HepG2 (cell line): ENCODE data around the gene DPH5. TPM values are rescaled to one million over a fixed set of nuclear protein-coding genes. Genes with fewer than 3 reads are reported as not detected.

Experiments used
- ATAC-seq: fragments of 200-7000 bp; cut with Tn5 transposase; 3 replicates; pipeline ENCODE4 v1.9.1; 2020; ENCODE audit warnings: mild to moderate bottlenecking, moderate library complexity
- BruUV-seq: library from RNA; stranded (reverse); fragments of 400-500 nt; replicated peaks from 2 replicates; lab custom pipeline; 2021; lab: Mats Ljungman, UMichigan
- CTCF ChIA-PET: fragments of 300-600 bp; formaldehyde crosslinking; extraction: SDS; loops from one replicate; lab custom pipeline; 2021; ENCODE audit warnings: low total read pairs, inconsistent platforms, low intra/inter-chr PET ratio; lab: Yijun Ruan, JAX
- POLR2A ChIA-PET: fragments of 350-600 bp; sonication (Branson Sonifier 250); formaldehyde crosslinking; loops from one replicate; lab custom pipeline; 2020; ENCODE audit warnings: antibody characterized with exemption, inconsistent platforms; lab: Yijun Ruan, JAX
- DNase-seq: peaks from one replicate; pipeline ENCODE4 v3.0.0-alpha.2; 2015; ENCODE audit warnings: low spot score
- FAIRE-seq: peaks from 3 replicates; lab custom pipeline; 2011; peaks lifted over from hg19 to GRCh38; lab: Jason Lieb, UNC
- H2AFZ ChIP-seq: one replicate; pipeline ENCODE4 v1.6.1; 2011; ENCODE audit warnings: low read length, inconsistent platforms
- H3K27ac ChIP-seq: fragments of 300-600 bp; 3 replicates; pipeline ENCODE4 v1.8.0; 2011; ENCODE audit warnings: mixed run types, mild to moderate bottlenecking, mixed read lengths, low read length, inconsistent platforms; ENCODE audit not compliant: insufficient read depth; ENCODE audit errors: extremely low read length
- H3K27me3 ChIP-seq, 2 experiments: fragments of 200-600 bp in 1 of 2; 2 replicates in 1 of 2; 3 replicates in 1 of 2; pipeline versions ENCODE4 v1.6.0 to v1.8.0; 2011; ENCODE audit warnings: low read length in 2 of 2, mild to moderate bottlenecking in 2 of 2, moderate library complexity in 2 of 2, inconsistent platforms in 1 of 2; ENCODE audit not compliant: insufficient read depth in 2 of 2, control insufficient read depth in 1 of 2
- H3K36me3 ChIP-seq, 2 experiments: fragments of 200-600 bp in 1 of 2; replicated peaks in 1 of 2; 2 replicates in 1 of 2; 3 replicates in 1 of 2; pipeline versions ENCODE4 v1.5.1 to v1.8.0; 2011; ENCODE audit warnings: low read length in 2 of 2, inconsistent platforms in 1 of 2; ENCODE audit not compliant: insufficient read depth in 2 of 2, control insufficient read depth in 1 of 2
- H3K4me1 ChIP-seq: 2 replicates; pipeline ENCODE4 v1.5.1; 2012; ENCODE audit warnings: low read length, inconsistent platforms; ENCODE audit not compliant: insufficient read depth
- H3K4me2 ChIP-seq: 2 replicates; pipeline ENCODE4 v1.6.0; 2011; ENCODE audit warnings: low read depth, low read length, inconsistent platforms
- H3K4me3 ChIP-seq, 3 experiments: fragments of 200-600 bp in 1 of 3; sonication (generic), shearing (Covaris generic) in 1 of 3; replicated peaks in 1 of 3; 2 replicates each; pipeline ENCODE4 v1.5.1; 2011 to 2016; ENCODE audit warnings: low read length in 3 of 3, inconsistent platforms in 2 of 3, low read depth in 2 of 3, mild to moderate bottlenecking in 2 of 3, control low read depth in 1 of 3, mixed read lengths in 1 of 3; ENCODE audit not compliant: insufficient read depth in 1 of 3
- H3K79me2 ChIP-seq: one replicate; pipeline ENCODE4 v1.6.1; 2011; ENCODE audit warnings: low read length, inconsistent platforms; ENCODE audit not compliant: insufficient read depth
- H3K9ac ChIP-seq: 2 replicates; pipeline ENCODE4 v1.6.0; 2011; ENCODE audit warnings: mild to moderate bottlenecking, low read depth, low read length, inconsistent platforms; ENCODE audit not compliant: insufficient read depth
- H3K9me3 ChIP-seq: 2 replicates; pipeline ENCODE4 v1.5.1; 2012; ENCODE audit warnings: mild to moderate bottlenecking, low read length
- H4K20me1 ChIP-seq: 2 replicates; pipeline ENCODE4 v1.6.0; 2011; ENCODE audit warnings: inconsistent platforms, mild to moderate bottlenecking, low read length, moderate library complexity; ENCODE audit not compliant: insufficient read depth
- FUBP1 ChIP-seq: sonication (generic); formaldehyde crosslinking; IDR thresholded peaks from 2 replicates; pipeline ENCODE4 v1.5.1; 2020; ENCODE audit warnings: missing genetic modification reagents, mild to moderate bottlenecking, borderline replicate concordance
- GATA4 ChIP-seq: sonication (generic); IDR thresholded peaks from 2 replicates; pipeline ENCODE4 v1.6.1; 2016; ENCODE audit warnings: antibody characterized with exemption, low read depth, borderline replicate concordance
- HDAC2 ChIP-seq: sonication (generic); formaldehyde crosslinking; IDR thresholded peaks from 2 replicates; pipeline ENCODE4 v1.4.0; 2020; ENCODE audit warnings: missing genetic modification reagents
- MATR3 ChIP-seq: sonication (generic); formaldehyde crosslinking; IDR thresholded peaks from 2 replicates; pipeline ENCODE4 v1.4.0; 2020; ENCODE audit warnings: missing genetic modification reagents
- MIXL1 ChIP-seq: IDR thresholded peaks from 2 replicates; pipeline ENCODE4 v1.6.1; 2016
- NFKBIZ ChIP-seq: IDR thresholded peaks from 2 replicates; pipeline ENCODE4 v1.6.1; 2018; ENCODE audit warnings: missing genetic modification reagents, missing compliant biosample characterization
- PHF8 ChIP-seq: sonication (generic); formaldehyde crosslinking; IDR thresholded peaks from 2 replicates; pipeline ENCODE4 v1.5.0; 2020; ENCODE audit warnings: missing genetic modification reagents
- POLR2AphosphoS2 ChIP-seq: IDR thresholded peaks from 2 replicates; pipeline ENCODE4 v1.6.1; 2011; ENCODE audit warnings: low read depth, low read length, improper control_type of control experiment
- ZNF10 ChIP-seq: sonication (generic); formaldehyde crosslinking; IDR thresholded peaks from 2 replicates; pipeline ENCODE4 v1.4.0; 2020; ENCODE audit warnings: mild to moderate bottlenecking, low read depth, missing genetic modification reagents, borderline replicate concordance
- ZNF382 ChIP-seq: sonication (generic); formaldehyde crosslinking; IDR thresholded peaks from 2 replicates; pipeline ENCODE4 v1.5.0; 2020; ENCODE audit warnings: missing genetic modification reagents, mild to moderate bottlenecking, borderline replicate concordance
- ZNF619 ChIP-seq: sonication (generic); formaldehyde crosslinking; IDR thresholded peaks from 2 replicates; pipeline ENCODE4 v1.4.0; 2020; ENCODE audit warnings: mild to moderate bottlenecking, missing genetic modification reagents
- ZNF737 ChIP-seq: sonication (generic); formaldehyde crosslinking; IDR thresholded peaks from 2 replicates; pipeline ENCODE4 v1.5.0; 2020; ENCODE audit warnings: missing genetic modification reagents, mild to moderate bottlenecking, borderline replicate concordance
- WGBS: methylation state at CpG from one replicate; pipeline ENCODE4 v1.1.6; 2017; ENCODE audit warnings: low lambda C conversion rate; 5-methylcytosine and 5-hydroxymethylcytosine counted together
- in situ Hi-C: cut with HindIII; loops from 2 replicates; pipeline ENCODE4 v1.10.0; 2017; ENCODE audit warnings: low pct_unique_long_range_greater_than_20kb; ENCODE audit not compliant: extremely low pct_ligation_motif_present
- intact Hi-C: fragments of 100-400 bp; cut with micrococcal nuclease; formaldehyde crosslinking; loops from one replicate; pipeline ENCODE4 v1.10.0; 2022; ENCODE audit not compliant: unreplicated experiment
- polyA plus RNA-seq, 8 experiments: library from polyadenylated mRNA; depleted of rRNA in 3 of 8; stranded (reverse) in 7 of 8; unstranded in 1 of 8; fragments of >200 nt; fragmentation: Illumina TruSeq in 4 of 8; extraction: Trizol in 4 of 8; gene quantifications; 2 replicates each; pipeline versions ENCODE4 v1.2.1 to v1.2.3, GENCODE V29; 2011 to 2016; ENCODE audit warnings: low read depth in 4 of 8, missing spikeins in 1 of 8, mixed read lengths in 1 of 8; ENCODE audit not compliant: insufficient read depth in 1 of 8
- total RNA-seq, 5 experiments: library from RNA; depleted of rRNA; stranded (reverse); fragments of >200 nt; fragmentation: Illumina TruSeq; extraction: Trizol; gene quantifications; 2 replicates each; pipeline ENCODE4 v1.2.3, GENCODE V29; 2016; ENCODE audit warnings: low read depth in 1 of 5
- TF ChIP-seq, protein P1 (sequence below): sonication (generic); formaldehyde crosslinking; IDR thresholded peaks from 2 replicates; pipeline ENCODE4 v1.4.0; 2020; ENCODE audit warnings: mild to moderate bottlenecking, missing genetic modification reagents
- TF ChIP-seq, protein P2 (sequence below): sonication (generic); formaldehyde crosslinking; IDR thresholded peaks from 2 replicates; pipeline ENCODE4 v1.4.0; 2020; ENCODE audit warnings: missing genetic modification reagents, borderline replicate concordance

The DPH5 gene
- total and polyA plus RNA-seq, 2 of the 13 experiments (the other 11 are each of a cell fraction or from before 2014, with no cell fraction given): 53.2 to 79.6 TPM

DNA sequence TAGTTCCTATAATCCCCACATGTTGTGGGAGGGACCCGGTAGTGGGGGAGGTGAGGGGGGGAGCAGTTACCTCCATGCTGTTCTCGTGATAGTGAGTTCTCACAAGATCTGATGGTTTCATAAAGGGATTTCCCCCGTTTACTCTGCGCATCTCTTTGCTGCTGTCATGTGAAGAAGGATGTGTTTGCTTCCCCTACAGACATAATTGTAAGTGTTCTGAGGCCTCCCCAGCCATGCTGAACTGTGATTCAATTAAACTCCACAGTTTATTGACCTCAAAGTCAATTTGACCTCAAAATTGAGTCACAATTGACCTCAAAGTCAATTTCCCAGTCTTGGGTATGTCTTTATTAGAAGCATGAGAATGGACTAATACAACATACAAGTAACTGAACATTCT, 19.7 kb downstream of the DPH5 start:
- in situ Hi-C loops: no loop called here

More for the DNA sequence above, 19.7 kb downstream of the DPH5 start:
- H3K4me1 ChIP-seq: peaks cover 50% of the 10 kb centered on the region
- no peak overlapping the region for H3K4me2 ChIP-seq
- FAIRE-seq (no peak), DNase-seq (no peak), ATAC-seq (no peak)
- no peaks in the 10 kb centered on the region for H3K27me3 ChIP-seq
- WGBS: 100% methylated on average over 4 of the region's 4 CpGs
- ChIA-PET POLR2A (no interaction called here), CTCF (no interaction called here)
- no TSS peak for BruUV-seq
- H4K20me1 ChIP-seq: peaks cover 6% of the 10 kb centered on the region; the same call in 1 of the 2 replicates
- intact Hi-C loops: loop anchor here (2.0 to 10.0 kb wide), 2 partner anchors 57 to 129 kb away; no protein-coding TSS in a partner anchor
- H3K79me2 ChIP-seq: no peaks in the 10 kb centered on the region
- no peak overlapping the region for H3K9ac ChIP-seq
- no peak overlapping the region for H3K27ac ChIP-seq
- no peak overlapping the region for H3K4me3 ChIP-seq
- H3K9me3 ChIP-seq: no peaks in the 10 kb centered on the region
- TF ChIP-seq ZNF382 (CRISPR knock-in tag) (no peak), HDAC2 (CRISPR knock-in tag) (no peak), MIXL1 (CRISPR knock-in tag) (no peak), PHF8 (no peak), MATR3 (no peak), ZNF10 (CRISPR knock-in tag) (no peak), GATA4 (no peak), POLR2AphosphoS2 (no peak), FUBP1 (CRISPR knock-in tag) (no peak), ZNF737 (CRISPR knock-in tag) (no peak), ZNF619 (CRISPR knock-in tag) (no peak), NFKBIZ (CRISPR knock-in tag) (no peak)
- TF ChIP-seq, protein P1, sequence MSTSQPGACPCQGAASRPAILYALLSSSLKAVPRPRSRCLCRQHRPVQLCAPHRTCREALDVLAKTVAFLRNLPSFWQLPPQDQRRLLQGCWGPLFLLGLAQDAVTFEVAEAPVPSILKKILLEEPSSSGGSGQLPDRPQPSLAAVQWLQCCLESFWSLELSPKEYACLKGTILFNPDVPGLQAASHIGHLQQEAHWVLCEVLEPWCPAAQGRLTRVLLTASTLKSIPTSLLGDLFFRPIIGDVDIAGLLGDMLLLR (CRISPR knock-in tag): no peak
- TF ChIP-seq, protein P2, sequence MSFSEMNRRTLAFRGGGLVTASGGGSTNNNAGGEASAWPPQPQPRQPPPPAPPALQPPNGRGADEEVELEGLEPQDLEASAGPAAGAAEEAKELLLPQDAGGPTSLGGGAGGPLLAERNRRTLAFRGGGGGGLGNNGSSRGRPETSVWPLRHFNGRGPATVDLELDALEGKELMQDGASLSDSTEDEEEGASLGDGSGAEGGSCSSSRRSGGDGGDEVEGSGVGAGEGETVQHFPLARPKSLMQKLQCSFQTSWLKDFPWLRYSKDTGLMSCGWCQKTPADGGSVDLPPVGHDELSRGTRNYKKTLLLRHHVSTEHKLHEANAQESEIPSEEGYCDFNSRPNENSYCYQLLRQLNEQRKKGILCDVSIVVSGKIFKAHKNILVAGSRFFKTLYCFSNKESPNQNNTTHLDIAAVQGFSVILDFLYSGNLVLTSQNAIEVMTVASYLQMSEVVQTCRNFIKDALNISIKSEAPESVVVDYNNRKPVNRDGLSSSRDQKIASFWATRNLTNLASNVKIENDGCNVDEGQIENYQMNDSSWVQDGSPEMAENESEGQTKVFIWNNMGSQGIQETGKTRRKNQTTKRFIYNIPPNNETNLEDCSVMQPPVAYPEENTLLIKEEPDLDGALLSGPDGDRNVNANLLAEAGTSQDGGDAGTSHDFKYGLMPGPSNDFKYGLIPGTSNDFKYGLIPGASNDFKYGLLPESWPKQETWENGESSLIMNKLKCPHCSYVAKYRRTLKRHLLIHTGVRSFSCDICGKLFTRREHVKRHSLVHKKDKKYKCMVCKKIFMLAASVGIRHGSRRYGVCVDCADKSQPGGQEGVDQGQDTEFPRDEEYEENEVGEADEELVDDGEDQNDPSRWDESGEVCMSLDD: no peak
- H2AFZ ChIP-seq: no peak overlapping the region
- H3K36me3 ChIP-seq: peaks cover 0 to 5% of the 10 kb centered on the region in 2 experiments; a peak in 1 of 5 replicates
